ENCODE results near the gene TMEM92.

The TMEM92 gene

DNA sequence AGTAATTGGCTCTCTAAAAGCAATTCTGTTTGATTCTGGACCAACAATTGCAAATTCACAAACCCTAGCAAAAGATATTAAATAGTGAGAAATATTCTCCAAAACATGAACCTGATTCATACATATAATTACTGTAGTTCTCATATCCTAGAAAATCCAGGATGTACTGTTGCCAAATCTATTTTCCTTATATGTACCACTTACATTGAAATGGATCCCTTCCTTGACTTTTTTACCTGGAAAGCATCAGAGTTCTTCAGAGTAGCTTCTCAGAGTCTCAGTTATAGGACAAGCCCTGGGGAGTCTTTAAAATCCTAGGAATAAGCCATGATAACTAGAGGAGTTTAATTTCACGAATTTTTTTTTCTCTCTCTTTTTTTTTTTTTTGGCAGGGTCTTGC lies 16.7 kb downstream of the TMEM92 start:
- TF ChIP-seq, protein P1, sequence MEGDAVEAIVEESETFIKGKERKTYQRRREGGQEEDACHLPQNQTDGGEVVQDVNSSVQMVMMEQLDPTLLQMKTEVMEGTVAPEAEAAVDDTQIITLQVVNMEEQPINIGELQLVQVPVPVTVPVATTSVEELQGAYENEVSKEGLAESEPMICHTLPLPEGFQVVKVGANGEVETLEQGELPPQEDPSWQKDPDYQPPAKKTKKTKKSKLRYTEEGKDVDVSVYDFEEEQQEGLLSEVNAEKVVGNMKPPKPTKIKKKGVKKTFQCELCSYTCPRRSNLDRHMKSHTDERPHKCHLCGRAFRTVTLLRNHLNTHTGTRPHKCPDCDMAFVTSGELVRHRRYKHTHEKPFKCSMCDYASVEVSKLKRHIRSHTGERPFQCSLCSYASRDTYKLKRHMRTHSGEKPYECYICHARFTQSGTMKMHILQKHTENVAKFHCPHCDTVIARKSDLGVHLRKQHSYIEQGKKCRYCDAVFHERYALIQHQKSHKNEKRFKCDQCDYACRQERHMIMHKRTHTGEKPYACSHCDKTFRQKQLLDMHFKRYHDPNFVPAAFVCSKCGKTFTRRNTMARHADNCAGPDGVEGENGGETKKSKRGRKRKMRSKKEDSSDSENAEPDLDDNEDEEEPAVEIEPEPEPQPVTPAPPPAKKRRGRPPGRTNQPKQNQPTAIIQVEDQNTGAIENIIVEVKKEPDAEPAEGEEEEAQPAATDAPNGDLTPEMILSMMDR (IDR thresholded peaks at IDR 0.05): no peak

DNA sequence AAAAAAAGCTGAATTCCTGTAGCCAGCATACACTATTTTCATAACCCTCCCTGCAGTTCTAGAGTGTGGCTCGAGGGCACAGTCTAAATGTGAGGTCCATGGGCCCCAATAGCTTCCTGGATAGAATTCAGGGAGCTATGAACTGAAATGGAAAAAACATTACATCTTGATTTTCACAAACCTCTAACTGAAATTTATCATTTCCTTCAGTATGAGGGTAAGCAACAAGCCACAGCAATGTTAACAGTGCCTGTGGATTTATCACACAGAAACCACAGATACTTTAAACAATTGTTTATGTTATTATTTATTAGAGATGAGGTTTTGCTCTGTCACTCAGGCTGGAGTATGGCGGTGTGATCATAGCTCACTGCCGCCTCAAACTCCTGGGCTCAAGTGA lies 18.2 kb downstream of the TMEM92 start:
- TF ChIP-seq, protein P1 (IDR thresholded peaks at IDR 0.05): no peak

DNA sequence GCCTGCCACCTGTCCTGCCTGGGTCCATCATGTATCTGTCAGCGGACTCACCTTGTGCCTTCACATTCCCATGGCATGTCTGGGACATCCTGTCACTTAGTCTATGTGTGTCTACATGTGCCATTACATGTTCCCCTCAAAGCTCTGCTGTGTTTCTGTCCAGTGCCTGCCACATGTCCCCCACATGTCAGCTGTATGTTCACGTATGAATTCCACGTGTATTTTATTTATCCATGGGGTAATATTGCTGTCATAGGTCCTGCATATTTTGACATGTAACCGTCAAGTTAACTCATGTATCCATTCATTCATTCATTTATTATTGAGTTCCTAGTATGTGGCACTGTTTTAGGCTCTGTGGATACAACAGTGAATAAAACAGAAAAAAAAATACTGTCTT lies 20.8 kb downstream of the TMEM92 start:
- TF ChIP-seq, protein P1 (IDR thresholded peaks at IDR 0.05): no peak

DNA sequence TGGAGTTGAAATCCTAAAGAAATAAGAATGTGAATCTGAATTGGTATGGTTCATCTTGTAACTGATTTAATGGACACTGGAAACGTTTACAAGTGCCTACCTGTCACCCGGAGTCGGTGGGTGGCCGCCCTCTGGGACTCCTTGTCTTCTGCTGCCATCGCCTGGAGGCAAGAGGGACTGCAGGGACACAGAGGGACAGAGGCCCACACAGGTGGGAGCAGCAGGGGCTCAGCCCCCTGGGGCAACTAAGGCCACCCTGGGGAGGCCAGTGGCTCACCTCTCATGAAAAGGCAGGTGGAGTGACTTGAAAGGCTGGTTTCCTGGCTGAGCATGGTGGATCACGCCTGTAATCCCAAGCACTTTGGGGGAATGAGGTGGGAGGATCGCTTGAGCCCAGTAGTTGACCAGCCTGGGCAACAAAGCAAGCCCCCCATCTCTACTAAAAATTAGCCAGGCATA lies 23.2 kb downstream of the TMEM92 start:
- TF ChIP-seq, protein P1 (IDR thresholded peaks at IDR 0.05): peak; percentile 98

DNA sequence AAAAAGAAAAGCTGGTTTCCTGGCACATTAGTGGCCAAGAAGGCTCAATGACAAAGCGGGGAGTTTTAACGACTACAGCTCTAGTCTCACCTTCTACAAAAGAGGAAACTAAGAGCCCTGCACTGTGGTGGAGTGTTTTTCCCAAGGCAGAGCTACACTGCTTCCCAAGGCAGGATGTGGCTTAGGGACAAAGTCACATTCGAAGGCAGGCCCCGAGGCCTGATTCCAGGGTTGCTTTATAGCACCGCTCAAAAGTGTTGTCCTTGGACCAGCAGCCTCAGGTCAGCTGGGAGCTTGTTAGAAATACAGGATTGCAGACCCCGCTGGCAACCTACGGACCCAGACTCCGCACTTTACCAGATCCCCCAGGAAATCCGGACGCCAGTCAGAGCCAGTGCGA lies 23.8 kb downstream of the TMEM92 start:
- TF ChIP-seq, protein P1 (IDR thresholded peaks at IDR 0.05): no peak

DNA sequence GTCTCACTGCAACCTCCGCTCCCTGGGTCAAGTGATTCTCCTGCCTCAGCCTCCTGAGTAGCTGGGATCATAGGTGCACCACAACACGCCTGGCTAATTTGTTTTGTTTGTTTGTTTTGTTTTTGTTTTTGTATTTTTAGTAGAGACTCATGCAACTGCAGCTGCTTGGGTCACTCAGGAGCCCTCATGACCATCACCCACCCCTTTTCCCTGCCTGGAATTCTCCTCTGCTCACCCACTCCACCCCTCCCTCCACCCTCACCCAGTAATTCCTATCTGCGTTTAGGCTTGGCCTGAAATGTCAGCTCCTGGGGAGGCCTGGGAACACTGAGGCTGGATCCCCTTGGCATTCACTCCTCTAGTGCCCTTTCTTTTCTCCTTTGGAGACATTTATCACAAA lies 25.5 kb downstream of the TMEM92 start:
- TF ChIP-seq, protein P1 (IDR thresholded peaks at IDR 0.05): no peak

DNA sequence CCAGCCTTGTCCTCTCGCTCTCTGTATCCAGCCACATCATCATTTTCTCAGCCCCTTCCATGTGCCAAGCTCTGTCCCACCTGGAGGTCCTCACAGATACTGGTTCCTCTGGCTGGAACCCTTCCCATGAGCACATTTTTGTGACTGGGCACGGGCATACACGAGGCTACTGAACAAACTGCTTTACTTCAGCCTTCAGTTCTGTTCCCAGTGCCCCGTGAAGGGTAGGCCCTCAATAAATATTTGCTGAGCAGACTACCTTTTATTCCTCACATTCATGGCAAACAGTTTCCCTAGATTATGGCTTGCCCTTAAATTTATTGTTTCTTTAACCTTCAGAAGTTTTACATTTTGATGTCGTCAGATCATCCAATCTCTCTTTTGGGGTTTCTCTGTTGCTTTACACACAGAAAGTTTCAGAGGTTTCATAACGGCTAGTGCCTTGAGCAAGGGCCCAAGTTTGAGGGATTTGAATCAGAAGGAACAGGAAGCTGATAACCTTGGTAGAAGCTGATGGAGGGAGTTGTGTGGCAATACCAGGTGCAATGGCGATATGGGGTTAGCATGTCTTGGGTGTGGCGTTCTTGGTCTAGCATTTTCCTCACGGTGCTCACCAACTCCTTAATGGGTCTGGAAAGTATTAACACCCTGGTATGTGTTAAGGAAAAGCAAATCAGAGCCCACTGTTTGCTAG lies 27.8 kb downstream of the TMEM92 start:
- TF ChIP-seq, protein P1 (IDR thresholded peaks at IDR 0.05): no peak

DNA sequence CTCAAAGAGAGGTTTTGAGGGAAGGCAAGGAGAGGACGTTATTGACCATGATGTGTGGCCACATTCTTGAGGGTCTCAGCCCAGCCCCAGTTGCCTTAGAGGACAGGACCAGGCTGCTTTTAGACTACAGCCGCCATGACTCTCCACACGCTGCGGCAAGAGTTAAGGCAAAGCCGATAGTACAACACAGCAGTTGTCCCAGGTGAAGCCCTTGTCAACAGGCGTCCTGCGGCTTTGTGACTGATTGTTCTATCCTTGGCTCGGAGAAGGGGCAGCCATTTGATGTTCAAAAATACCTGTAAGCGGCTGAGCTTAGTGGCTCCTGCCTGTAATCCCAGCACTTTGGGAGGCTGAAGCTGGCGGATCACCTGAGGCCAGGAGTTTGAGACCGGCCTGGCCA lies 28.8 kb downstream of the TMEM92 start:
- TF ChIP-seq, protein P1 (IDR thresholded peaks at IDR 0.05): no peak

All from LNCAP (cell line).